ENCODE data around the gene NPR2.

DNA sequence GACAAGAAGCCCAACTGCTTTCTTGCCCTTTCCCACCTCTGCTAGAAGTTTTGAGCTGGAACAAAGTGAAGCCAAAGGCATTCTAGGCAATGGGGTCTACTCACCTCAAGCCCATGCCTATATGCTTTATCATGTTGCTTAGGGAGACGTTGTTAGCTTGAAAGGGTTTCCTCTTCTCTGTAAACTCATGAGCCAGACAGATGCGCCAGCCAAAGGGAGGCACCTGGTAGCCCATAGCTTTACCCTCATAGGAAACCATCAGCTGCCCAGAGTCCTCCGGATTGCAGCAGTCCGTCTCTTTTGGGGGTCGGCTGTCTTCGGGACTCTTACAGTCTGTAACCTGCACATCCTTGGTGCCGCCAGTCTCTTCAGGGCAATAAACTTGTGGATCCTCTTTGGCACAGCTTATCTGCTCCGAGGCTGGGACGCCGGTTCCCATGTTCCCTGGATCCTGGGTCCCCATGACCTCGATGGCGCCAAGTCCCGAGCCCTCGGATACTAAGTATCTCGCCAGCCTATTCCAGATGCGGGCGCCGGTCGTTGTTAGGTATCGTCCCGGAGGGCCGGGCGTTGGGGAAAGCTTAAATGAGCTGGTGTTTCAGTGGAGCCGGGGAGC is 43.0 kb upstream of the NPR2 start:
- TF ChIP-seq, protein P1, sequence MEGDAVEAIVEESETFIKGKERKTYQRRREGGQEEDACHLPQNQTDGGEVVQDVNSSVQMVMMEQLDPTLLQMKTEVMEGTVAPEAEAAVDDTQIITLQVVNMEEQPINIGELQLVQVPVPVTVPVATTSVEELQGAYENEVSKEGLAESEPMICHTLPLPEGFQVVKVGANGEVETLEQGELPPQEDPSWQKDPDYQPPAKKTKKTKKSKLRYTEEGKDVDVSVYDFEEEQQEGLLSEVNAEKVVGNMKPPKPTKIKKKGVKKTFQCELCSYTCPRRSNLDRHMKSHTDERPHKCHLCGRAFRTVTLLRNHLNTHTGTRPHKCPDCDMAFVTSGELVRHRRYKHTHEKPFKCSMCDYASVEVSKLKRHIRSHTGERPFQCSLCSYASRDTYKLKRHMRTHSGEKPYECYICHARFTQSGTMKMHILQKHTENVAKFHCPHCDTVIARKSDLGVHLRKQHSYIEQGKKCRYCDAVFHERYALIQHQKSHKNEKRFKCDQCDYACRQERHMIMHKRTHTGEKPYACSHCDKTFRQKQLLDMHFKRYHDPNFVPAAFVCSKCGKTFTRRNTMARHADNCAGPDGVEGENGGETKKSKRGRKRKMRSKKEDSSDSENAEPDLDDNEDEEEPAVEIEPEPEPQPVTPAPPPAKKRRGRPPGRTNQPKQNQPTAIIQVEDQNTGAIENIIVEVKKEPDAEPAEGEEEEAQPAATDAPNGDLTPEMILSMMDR (IDR thresholded peaks at IDR 0.05), result no peak
- TF ChIP-seq POLR2A (IDR thresholded peaks at IDR 0.05) (no peak), EP300 (IDR thresholded peaks at IDR 0.05; ENCODE audit: low read depth) (no peak), POLR2AphosphoS5 (IDR thresholded peaks at IDR 0.05) (no peak)

Data from transverse colon (tissue), 4 donors.